Loucy (cell line): ENCODE measurements around the gene NKG7.
"Not testable (repeated sequence)": the region's sequence is repeated elsewhere in the genome, so short reads cannot be mapped to it uniquely, and the experiment has no call there.

ENCODE experiments used
- H2AFZ ChIP-seq: fragments of 200-600 bp; sonication (generic); 2 replicates; pipeline ENCODE4 v1.6.0; 2016; ENCODE audit warnings: antibody characterized with exemption, mild to moderate bottlenecking, low read length, moderate library complexity
- H3F3A ChIP-seq: fragments of 200-600 bp; 2 replicates; pipeline ENCODE4 v1.6.0; 2016; ENCODE audit warnings: antibody characterized with exemption, low read depth, mild to moderate bottlenecking
- H3K27me3 ChIP-seq: fragments of 200-600 bp; sonication (generic); 2 replicates; pipeline ENCODE4 v1.6.1; 2014; ENCODE audit warnings: low read length, mild to moderate bottlenecking; ENCODE audit not compliant: insufficient read depth, poor library complexity, severe bottlenecking
- H3K36me3 ChIP-seq: fragments of 200-600 bp; sonication (generic); 2 replicates; pipeline ENCODE4 v1.6.1; 2016; ENCODE audit warnings: low read length; ENCODE audit not compliant: insufficient read depth
- H3K4me1 ChIP-seq: fragments of 200-600 bp; sonication (generic); 2 replicates; pipeline ENCODE4 v1.5.1; 2014; ENCODE audit warnings: low read length, mild to moderate bottlenecking; ENCODE audit not compliant: insufficient read depth, poor library complexity, severe bottlenecking
- H3K4me2 ChIP-seq: fragments of 200-600 bp; sonication (generic); 2 replicates; pipeline ENCODE4 v1.6.0; 2014; ENCODE audit warnings: antibody characterized with exemption, low read length, low read depth, mild to moderate bottlenecking; ENCODE audit not compliant: poor library complexity, severe bottlenecking
- H3K4me3 ChIP-seq: fragments of 200-600 bp; sonication (generic); 2 replicates; pipeline ENCODE4 v1.5.1; 2014; ENCODE audit warnings: low read length, mild to moderate bottlenecking, mixed read lengths; ENCODE audit not compliant: poor library complexity, severe bottlenecking
- H3K79me2 ChIP-seq: fragments of 200-600 bp; sonication (generic); 2 replicates; pipeline ENCODE4 v1.6.1; 2014; ENCODE audit warnings: low read length; ENCODE audit not compliant: insufficient read depth
- H3K9ac ChIP-seq: fragments of 200-600 bp; sonication (generic); 2 replicates; pipeline ENCODE4 v1.6.0; 2014; ENCODE audit warnings: mild to moderate bottlenecking, low read depth, low read length, moderate library complexity; ENCODE audit not compliant: poor library complexity, severe bottlenecking
- H3K9me2 ChIP-seq: fragments of 200-600 bp; sonication (generic); replicated peaks from 2 replicates; pipeline ENCODE4 v1.6.1; 2016; ENCODE audit warnings: low read depth, low read length, mixed read lengths
- H3K9me3 ChIP-seq: fragments of 200-600 bp; sonication (generic); 2 replicates; pipeline ENCODE4 v1.6.1; 2014; ENCODE audit warnings: mild to moderate bottlenecking, antibody characterized with exemption, low read length, low read depth; ENCODE audit not compliant: insufficient read depth
- H4K20me1 ChIP-seq: fragments of 200-600 bp; sonication (generic); 2 replicates; pipeline ENCODE4 v1.6.0; 2014; ENCODE audit warnings: antibody characterized with exemption, low read length, mild to moderate bottlenecking; ENCODE audit not compliant: insufficient read depth, poor library complexity, severe bottlenecking
- CTCF ChIP-seq: fragments of 200-600 bp; sonication (generic); conservative IDR thresholded peaks from 2 replicates; pipeline ENCODE4 v1.5.1; 2014; ENCODE audit warnings: mild to moderate bottlenecking, antibody characterized with exemption, low read length
- EZH2phosphoT487 ChIP-seq: fragments of 200-600 bp; IDR thresholded peaks from 2 replicates; pipeline ENCODE4 v1.6.1; 2018; ENCODE audit warnings: antibody characterized with exemption, mild to moderate bottlenecking, moderate library complexity, borderline replicate concordance

NKG7 gene

GRCh38 chr19:51402117-51402516, 29.7 kb upstream of the NKG7 start:
- Histone ChIP-seq H2AFZ (no peak overlapping the region), H3K79me2 (no peaks in the 10 kb centered on the region), H3K4me3 (no peak overlapping the region), H3K4me2 (no peak overlapping the region), H4K20me1 (no peaks in the 10 kb centered on the region), H3K27me3 (no peaks in the 10 kb centered on the region), H3K9me3 (peaks cover 8% of the 10 kb centered on the region; the same call in 1 of the 2 replicates), H3K36me3 (no peaks in the 10 kb centered on the region), H3F3A (no peaks in the 10 kb centered on the region), H3K9me2 (no peaks in the 10 kb centered on the region), H3K4me1 (peaks cover 21% of the 10 kb centered on the region), H3K9ac (no peak overlapping the region)
- TF ChIP-seq CTCF (no peak), EZH2phosphoT487 (no peak)

GRCh38 chr19:51399936-51400335, 27.5 kb upstream of the NKG7 start:
- H3F3A ChIP-seq, H3K9me3 ChIP-seq, H3K79me2 ChIP-seq, H3K36me3 ChIP-seq, H3K4me3 ChIP-seq, H2AFZ ChIP-seq, H4K20me1 ChIP-seq, H3K27me3 ChIP-seq, H3K9me2 ChIP-seq: not testable (repeated sequence)
- H3K4me1 ChIP-seq, result peaks cover 35% of the 10 kb centered on the region
- H3K9ac ChIP-seq, result peak overlapping the region; percentile 19
- H3K4me2 ChIP-seq, result peak overlapping the region; percentile 45

GRCh38 chr19:51399231-51399630, 26.8 kb upstream of the NKG7 start:
- Histone ChIP-seq H3K4me2 (no peak overlapping the region), H3K4me3 (no peak overlapping the region), H2AFZ (no peak overlapping the region), H4K20me1 (no peaks in the 10 kb centered on the region), H3K4me1 (peaks cover 35% of the 10 kb centered on the region), H3K9me2 (no peaks in the 10 kb centered on the region), H3K9ac (no peak overlapping the region), H3K79me2 (peaks cover 12% of the 10 kb centered on the region), H3K9me3 (peaks cover 8% of the 10 kb centered on the region; the same call in 1 of the 2 replicates), H3K36me3 (no peaks in the 10 kb centered on the region), H3F3A (0 out of 2 replicates have a peak, but pooled peaks cover 4% of the 10 kb centered on the region), H3K27me3 (no peaks in the 10 kb centered on the region)
- TF ChIP-seq EZH2phosphoT487 (no peak), CTCF (no peak)

GRCh38 chr19:51398096-51398704, 25.7 kb upstream of the NKG7 start:
- no peaks in the 10 kb centered on the region for H4K20me1 ChIP-seq
- no peak overlapping the region for H2AFZ ChIP-seq
- 0 out of 2 replicates have a peak, but pooled peaks cover 4% of the 10 kb centered on the region for H3F3A ChIP-seq
- peaks cover 12% of the 10 kb centered on the region for H3K79me2 ChIP-seq
- H3K4me2 ChIP-seq, result no peak overlapping the region
- peaks cover 40% of the 10 kb centered on the region for H3K4me1 ChIP-seq
- H3K4me3 ChIP-seq, result no peak overlapping the region
- H3K9ac ChIP-seq, result peak overlapping the region; percentile 11
- peak; percentile 68 for TF ChIP-seq CTCF
- TF ChIP-seq EZH2phosphoT487, result no peak
- no peaks in the 10 kb centered on the region for H3K9me2 ChIP-seq
- no peaks in the 10 kb centered on the region for H3K27me3 ChIP-seq
- no peaks in the 10 kb centered on the region for H3K36me3 ChIP-seq
- H3K9me3 ChIP-seq, result peaks cover 6% of the 10 kb centered on the region; the same call in 1 of the 2 replicates

- H3K4me3 ChIP-seq, H3K4me2 ChIP-seq, H3K9ac ChIP-seq, H4K20me1 ChIP-seq, H3K27me3 ChIP-seq, H3F3A ChIP-seq, H2AFZ ChIP-seq, H3K36me3 ChIP-seq, H3K9me2 ChIP-seq, H3K9me3 ChIP-seq: not testable (repeated sequence)
- Histone ChIP-seq H3K4me1 (peaks cover 40% of the 10 kb centered on the region), H3K79me2 (peaks cover 12% of the 10 kb centered on the region)
These were observed 25.0 kb upstream of the NKG7 start for GRCh38 chr19:51397453-51397852.
